Activated T-helper 9 cell treated with anti-CD3 and anti-CD28 coated beads, Interleukin-2, amount 50 U/mL, for 16 hours (primary cell): ENCODE measurements around the gene PECR.
"Not testable (repeated sequence)": the region's sequence is repeated elsewhere in the genome, so short reads cannot be mapped to it uniquely, and the experiment has no call there.

Experiments
- DNase-seq: peaks from one replicate; pipeline ENCODE4 v3.0.0-alpha.2; 2020; ENCODE audit warnings: low read depth

Gene PECR

GRCh38 chr2:216029416-216030129, 52.0 kb downstream of the PECR start:
- DNase-seq = no peak

GRCh38 chr2:216024779-216025336, 56.8 kb downstream of the PECR start:
- DNase-seq = no peak

- DNase-seq = peak; percentile 6
Measured at GRCh38 chr2:216023055-216023648, 58.5 kb downstream of the PECR start.

GRCh38 chr2:216021768-216022565, 59.6 kb downstream of the PECR start:
- no peak for DNase-seq

- no peak for DNase-seq
Measured at GRCh38 chr2:216018709-216019108, 62.9 kb downstream of the PECR start.

- no peak for DNase-seq
Measured at GRCh38 chr2:216017365-216017764, 64.2 kb downstream of the PECR start.

GRCh38 chr2:216016581-216016980, 65.0 kb downstream of the PECR start:
- DNase-seq = no peak

- peak; percentile 4 for DNase-seq
Measured at GRCh38 chr2:216015722-216016464, 65.7 kb downstream of the PECR start.

- DNase-seq = no peak
Measured at GRCh38 chr2:216014986-216015385, 66.6 kb downstream of the PECR start.

- DNase-seq = no peak
Measured at GRCh38 chr2:216014006-216014405, 67.6 kb downstream of the PECR start.

- peak; percentile 75 for DNase-seq
Measured at GRCh38 chr2:216013080-216013909, 68.3 kb downstream of the PECR start, which contains the start of gene MREG. MREG (minus strand) TSS chr2:216013551; CDS start chr2:216013327, 224 bp downstream.

- no peak for DNase-seq
Measured at GRCh38 chr2:216012830-216013079, 68.9 kb downstream of the PECR start.

- no peak for DNase-seq
Measured at GRCh38 chr2:216012133-216012829, 69.3 kb downstream of the PECR start.

GRCh38 chr2:216009215-216009614, 72.4 kb downstream of the PECR start:
- not testable (repeated sequence) for DNase-seq

- no peak for DNase-seq
Measured at GRCh38 chr2:216008387-216008786, 73.2 kb downstream of the PECR start.

GRCh38 chr2:216006164-216006663, 75.4 kb downstream of the PECR start:
- no peak for DNase-seq

- no peak for DNase-seq
Measured at GRCh38 chr2:216004697-216005283, 76.8 kb downstream of the PECR start.

- no peak for DNase-seq
Measured at GRCh38 chr2:216003876-216004696, 77.5 kb downstream of the PECR start.

- no peak for DNase-seq
Measured at GRCh38 chr2:216002693-216003092, 78.9 kb downstream of the PECR start.
